K562 (cell line): Measurements from ENCODE around the gene WDR70. TPM values are rescaled to one million over a fixed set of nuclear protein-coding genes. Genes with fewer than 3 reads are reported as not detected.

Experiments
- ATAC-seq: fragments of 200-7000 bp; cut with Tn5 transposase; 3 replicates; pipeline ENCODE4 v1.9.1; 2020; ENCODE audit warnings: moderate library complexity
- BruUV-seq: library from RNA; stranded (reverse); fragments of 400-500 nt; replicated peaks from 2 replicates; lab custom pipeline; 2021; lab: Mats Ljungman, UMichigan
- CTCF ChIA-PET: fragments of 300-600 bp; formaldehyde crosslinking; extraction: SDS; loops from one replicate; lab custom pipeline; 2021; ENCODE audit warnings: low intra/inter-chr PET ratio; lab: Yijun Ruan, JAX
- POLR2A ChIA-PET: fragments of 300-600, 350-650 bp; sonication (Branson Sonifier 250); formaldehyde crosslinking; extraction: SDS; loops from one replicate; lab custom pipeline; 2021; ENCODE audit warnings: antibody characterized with exemption, inconsistent platforms; lab: Yijun Ruan, JAX
- DNase-seq, 4 experiments: peaks; one replicate each; pipeline versions ENCODE4 v3.0.0 to v3.0.0-alpha.2; 2011 to 2018; ENCODE audit warnings: low spot score in 3 of 4, mixed read lengths in 3 of 4; ENCODE audit errors: extremely low read depth in 1 of 4
- FAIRE-seq: peaks from 2 replicates; lab custom pipeline; 2011; peaks lifted over from hg19 to GRCh38; lab: Jason Lieb, UNC
- H2AFZ ChIP-seq: 2 replicates; pipeline ENCODE4 v1.6.0; 2011; ENCODE audit warnings: low read depth, low read length, control low read depth, inconsistent platforms
- H3K27ac ChIP-seq: fragments of 200-600 bp; 3 replicates; pipeline ENCODE4 v1.8.0; 2011; ENCODE audit warnings: low read depth, mild to moderate bottlenecking, control low read depth, inconsistent platforms, low read length, moderate library complexity, mixed read lengths; ENCODE audit errors: extremely low read depth
- H3K27me3 ChIP-seq, 2 experiments: fragments of 300-600 bp in 1 of 2; 2 replicates in 1 of 2; 3 replicates in 1 of 2; pipeline versions ENCODE4 v1.6.0 to v1.8.0; 2011; ENCODE audit warnings: inconsistent platforms in 2 of 2, low read length in 2 of 2, mild to moderate bottlenecking in 1 of 2, mixed read lengths in 1 of 2, moderate library complexity in 1 of 2; ENCODE audit not compliant: control insufficient read depth in 2 of 2, insufficient read depth in 2 of 2
- H3K36me3 ChIP-seq: fragments of 300-600 bp; 3 replicates; pipeline ENCODE4 v1.8.0; 2011; ENCODE audit warnings: mild to moderate bottlenecking, low read length, inconsistent platforms; ENCODE audit not compliant: control insufficient read depth, insufficient read depth
- H3K4me1 ChIP-seq, 2 experiments: fragments of 200-600 bp in 1 of 2; replicated peaks in 1 of 2; 2 replicates in 1 of 2; 3 replicates in 1 of 2; pipeline versions ENCODE4 v1.5.1 to v1.8.0; 2011; ENCODE audit warnings: inconsistent platforms in 2 of 2, low read length in 2 of 2, mild to moderate bottlenecking in 1 of 2, mixed read lengths in 1 of 2, moderate library complexity in 1 of 2; ENCODE audit not compliant: control insufficient read depth in 2 of 2, insufficient read depth in 2 of 2
- H3K4me2 ChIP-seq: 2 replicates; pipeline ENCODE4 v1.6.1; 2011; ENCODE audit warnings: low read length, control low read depth, inconsistent platforms, mixed read lengths; ENCODE audit not compliant: insufficient read depth
- H3K4me3 ChIP-seq: fragments of 200-600 bp; sonication (generic), shearing (Covaris generic); 2 replicates; pipeline ENCODE4 v1.5.1; 2016; ENCODE audit warnings: control low read depth, inconsistent platforms
- H3K79me2 ChIP-seq: fragments of 200-600 bp; 3 replicates; pipeline ENCODE4 v1.8.0; 2011; ENCODE audit warnings: low read length, inconsistent platforms; ENCODE audit not compliant: control insufficient read depth, insufficient read depth
- H3K9ac ChIP-seq, 2 experiments: 2 replicates each; pipeline versions ENCODE4 v1.6.0 to v1.6.1; 2011; ENCODE audit warnings: low read depth in 2 of 2, low read length in 2 of 2, control low read depth in 1 of 2, inconsistent platforms in 1 of 2, mild to moderate bottlenecking in 1 of 2, mixed read lengths in 1 of 2; ENCODE audit not compliant: insufficient read depth in 1 of 2
- H3K9me1 ChIP-seq: one replicate; pipeline ENCODE4 v1.6.0; 2011; ENCODE audit warnings: inconsistent platforms, mild to moderate bottlenecking, low read length, moderate library complexity; ENCODE audit not compliant: control insufficient read depth, insufficient read depth
- H3K9me3 ChIP-seq: replicated peaks from 2 replicates; pipeline ENCODE4 v1.5.1; 2011; ENCODE audit warnings: low read depth, low read length, inconsistent platforms; ENCODE audit not compliant: control insufficient read depth, insufficient read depth
- H4K20me1 ChIP-seq: replicated peaks from 2 replicates; pipeline ENCODE4 v1.6.1; 2011; ENCODE audit warnings: low read length, inconsistent platforms, mixed read lengths; ENCODE audit not compliant: control insufficient read depth, insufficient read depth
- EGR1 ChIP-seq: fragments of 450-650 bp; conservative IDR thresholded peaks from 2 replicates; pipeline ENCODE4 v1.6.1; 2017; ENCODE audit warnings: mild to moderate bottlenecking
- GABPA ChIP-seq: fragments of 200-800 bp; sonication (Bioruptor generic); conservative IDR thresholded peaks from 2 replicates; pipeline ENCODE4 v1.6.1; 2016; ENCODE audit warnings: low read depth, missing genetic modification characterization, missing compliant biosample characterization
- GATAD2B ChIP-seq: fragments of 450-650 bp; IDR thresholded peaks from 2 replicates; pipeline ENCODE4 v1.6.1; 2017; ENCODE audit warnings: mild to moderate bottlenecking, borderline replicate concordance
- JUND ChIP-seq, 2 experiments: IDR thresholded peaks; 2 replicates in 1 of 2; 3 replicates in 1 of 2; pipeline ENCODE4 v1.6.1; 2011; ENCODE audit warnings: borderline replicate concordance in 2 of 2, low read depth in 2 of 2, low read length in 2 of 2, improper control_type of control experiment in 1 of 2, missing biosample characterization in 1 of 2, missing genetic modification characterization in 1 of 2, missing genetic modification reagents in 1 of 2
- NBN ChIP-seq: fragments of 450-650 bp; IDR thresholded peaks from 2 replicates; pipeline ENCODE4 v1.6.1; 2016; ENCODE audit warnings: low read depth, mild to moderate bottlenecking
- NFRKB ChIP-seq: fragments of 450-650 bp; IDR thresholded peaks from 2 replicates; pipeline ENCODE4 v1.6.1; 2016; ENCODE audit warnings: low read depth
- NR1H2 ChIP-seq: sonication (generic); formaldehyde crosslinking; IDR thresholded peaks from 2 replicates; pipeline ENCODE4 v1.4.0; 2020; ENCODE audit warnings: mild to moderate bottlenecking, missing genetic modification reagents
- OTX1 ChIP-seq: fragments of 450-650 bp; formaldehyde crosslinking; IDR thresholded peaks from 2 replicates; pipeline ENCODE4 v1.4.0; 2022; ENCODE audit warnings: mild to moderate bottlenecking
- SIX5 ChIP-seq, 2 experiments: IDR thresholded peaks; 2 replicates each; pipeline ENCODE4 v1.6.1; 2011; ENCODE audit warnings: low read length in 2 of 2, borderline replicate concordance in 1 of 2, low read depth in 1 of 2, mild to moderate bottlenecking in 1 of 2, moderate library complexity in 1 of 2; ENCODE audit not compliant: insufficient read depth in 1 of 2
- XRCC4 ChIP-seq: IDR thresholded peaks from one replicate; pipeline ENCODE4 v1.6.1; 2011; ENCODE audit not compliant: insufficient read depth, insufficient read length; ENCODE audit errors: extremely low read depth
- ZNF143 ChIP-seq: sonication (generic); formaldehyde crosslinking; IDR thresholded peaks from 2 replicates; pipeline ENCODE4 v1.9.0; 2022; ENCODE audit warnings: mild to moderate bottlenecking, missing genetic modification reagents
- ZNF583 ChIP-seq: fragments of 250-450 bp; sonication (Bioruptor Pico); IDR thresholded peaks from 2 replicates; pipeline ENCODE4 v1.4.0; 2020
- WGBS: fragments of 100-300 bp; shearing (Covaris generic); methylation state at CpG from one replicate; pipeline ENCODE4 v1.1.6; 2016; ENCODE audit warnings: low coverage, mixed read lengths; ENCODE audit not compliant: insufficient coverage; ENCODE audit errors: missing lambda C conversion rate; 5-methylcytosine and 5-hydroxymethylcytosine counted together
- in situ Hi-C: fragments of 300-500 bp; cut with MboI; formaldehyde crosslinking; loops from 4 replicates; pipeline ENCODE4 v1.15.0; 2018; ENCODE audit warnings: inconsistent platforms, mixed read lengths
- intact Hi-C: fragments of 100-400 bp; cut with micrococcal nuclease; formaldehyde crosslinking; loops from 2 replicates; pipeline ENCODE4 v1.14.2; 2022
- polyA plus RNA-seq, 8 experiments: library from polyadenylated mRNA; depleted of rRNA in 4 of 8; stranded (reverse) in 5 of 8; unstranded in 3 of 8; fragments of >200 nt; fragmentation: Nextera tagmentation in 2 of 8; fragmentation: Illumina TruSeq in 1 of 8; extraction: Ambion mirVana in 2 of 8; extraction: Trizol in 1 of 8; gene quantifications; 2 replicates each; pipeline versions ENCODE4 v1.2.1 to v1.2.3, GENCODE V29; 2011 to 2014; ENCODE audit warnings: inconsistent platforms in 1 of 8, missing spikeins in 1 of 8
- total RNA-seq, 7 experiments: library from RNA; depleted of rRNA in 6 of 7; stranded (reverse); fragments of >200 nt in 6 of 7; fragmentation: Illumina TruSeq in 2 of 7; extraction: Trizol in 2 of 7; gene quantifications; 2 replicates each; pipeline versions ENCODE4 v1.2.1 to v1.2.3, GENCODE V29; 2011 to 2021; ENCODE audit warnings: low replicate concordance in 1 of 7
- TF ChIP-seq, protein P1 (sequence below): fragments of 450-650 bp; IDR thresholded peaks from 2 replicates; pipeline ENCODE4 v1.6.1; 2016; ENCODE audit warnings: borderline replicate concordance

Gene WDR70
- total and polyA plus RNA-seq, 9 of the 15 experiments (the other 6 are each of a cell fraction or from before 2014, with no cell fraction given): 16.8 to 46.6 (median 38.8) TPM

DNA sequence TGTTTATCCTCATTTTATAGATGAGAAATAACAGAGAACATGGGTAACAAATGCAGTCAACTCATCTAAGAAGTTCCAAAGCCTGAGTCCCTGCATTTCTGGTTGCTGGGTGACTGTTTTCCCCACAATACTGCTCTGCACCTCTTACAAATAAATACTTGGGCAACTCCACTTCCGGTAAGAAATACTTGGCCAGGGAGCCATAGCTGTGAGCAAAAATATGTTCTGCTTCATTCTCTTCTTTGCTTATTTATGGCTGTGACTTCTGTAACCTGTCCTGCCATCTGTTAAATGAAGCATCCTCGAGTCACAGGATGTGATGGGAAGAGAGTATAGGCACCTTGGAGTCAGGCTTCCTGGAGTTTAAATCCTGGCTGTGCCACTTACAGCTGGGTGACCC is 410.9 kb downstream of the WDR70 start (continued):
- no peak for TF ChIP-seq SIX5 (IDR thresholded peaks at IDR 0.05; ENCODE audit: borderline replicate concordance in 1 of 2, insufficient read depth in 1 of 2, low read depth in 1 of 2, low read length in 2 of 2)

DNA sequence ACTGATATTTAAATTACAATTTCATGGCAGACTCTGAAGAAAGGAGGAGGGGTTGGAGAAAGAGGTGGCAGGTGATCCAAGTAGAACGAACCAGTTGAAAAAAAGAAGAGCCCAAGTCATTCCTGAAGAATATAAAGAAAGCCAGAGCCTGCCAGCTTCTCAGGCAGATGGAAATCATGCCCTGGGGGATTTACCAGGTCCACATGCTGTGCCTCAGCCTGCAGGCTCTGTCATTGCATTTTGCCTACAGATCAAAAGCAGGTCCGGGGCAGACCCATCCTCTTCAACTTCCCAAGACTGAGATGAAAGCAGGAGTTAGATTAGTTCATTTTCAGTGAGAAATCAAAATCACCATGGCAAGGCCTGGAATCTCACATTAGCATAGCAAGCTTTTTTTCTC is 412.2 kb downstream of the WDR70 start:
- CTCF ChIA-PET: no interaction called here
- DNase-seq (no peak), ATAC-seq (no peak), FAIRE-seq (no peak)
- Histone ChIP-seq H3K4me2 (no peak overlapping the region), H3K4me1 (no peaks in the 10 kb centered on the region), H3K27me3 (no peaks in the 10 kb centered on the region; a peak in 1 of 5 replicates), H3K9ac (no peak overlapping the region), H3K27ac (no peak overlapping the region), H3K9me3 (no peaks in the 10 kb centered on the region), H4K20me1 (no peaks in the 10 kb centered on the region), H3K4me3 (no peak overlapping the region), H2AFZ (no peak overlapping the region), H3K79me2 (no peaks in the 10 kb centered on the region)
- WGBS: 0% methylated on average over 2 of the region's 2 CpGs
- BruUV-seq: no TSS peak
- TF ChIP-seq NFRKB: no peak
- no peak for TF ChIP-seq XRCC4
- TF ChIP-seq, protein P1, sequence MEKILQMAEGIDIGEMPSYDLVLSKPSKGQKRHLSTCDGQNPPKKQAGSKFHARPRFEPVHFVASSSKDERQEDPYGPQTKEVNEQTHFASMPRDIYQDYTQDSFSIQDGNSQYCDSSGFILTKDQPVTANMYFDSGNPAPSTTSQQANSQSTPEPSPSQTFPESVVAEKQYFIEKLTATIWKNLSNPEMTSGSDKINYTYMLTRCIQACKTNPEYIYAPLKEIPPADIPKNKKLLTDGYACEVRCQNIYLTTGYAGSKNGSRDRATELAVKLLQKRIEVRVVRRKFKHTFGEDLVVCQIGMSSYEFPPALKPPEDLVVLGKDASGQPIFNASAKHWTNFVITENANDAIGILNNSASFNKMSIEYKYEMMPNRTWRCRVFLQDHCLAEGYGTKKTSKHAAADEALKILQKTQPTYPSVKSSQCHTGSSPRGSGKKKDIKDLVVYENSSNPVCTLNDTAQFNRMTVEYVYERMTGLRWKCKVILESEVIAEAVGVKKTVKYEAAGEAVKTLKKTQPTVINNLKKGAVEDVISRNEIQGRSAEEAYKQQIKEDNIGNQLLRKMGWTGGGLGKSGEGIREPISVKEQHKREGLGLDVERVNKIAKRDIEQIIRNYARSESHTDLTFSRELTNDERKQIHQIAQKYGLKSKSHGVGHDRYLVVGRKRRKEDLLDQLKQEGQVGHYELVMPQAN: no peak
- TF ChIP-seq GATAD2B: no peak
- no peak for TF ChIP-seq OTX1 (CRISPR knock-in tag)
- TF ChIP-seq JUND (IDR thresholded peaks at IDR 0.05; ENCODE audit: borderline replicate concordance, low read depth, low read length): no peak
- no peak for TF ChIP-seq JUND (tag; IDR thresholded peaks at IDR 0.05; ENCODE audit: borderline replicate concordance, low read depth, low read length)
- TF ChIP-seq ZNF583 (CRISPR knock-in tag): no peak
- no peak for TF ChIP-seq NR1H2
- no peak for TF ChIP-seq ZNF143 (CRISPR knock-in tag)
- TF ChIP-seq NBN: no peak
- no peak for TF ChIP-seq EGR1
- TF ChIP-seq GABPA (tag): no peak
- TF ChIP-seq, all 486 proteins: peak for 0
- intact Hi-C loops: no loop called here
- POLR2A ChIA-PET: interaction anchor here (0.7 to 0.9 kb wide), 2 partner anchors 9 to 11 kb away, joined by 3 to 4 read pairs; no protein-coding TSS in a partner anchor
- in situ Hi-C loops: no loop called here
- Histone ChIP-seq H3K9me1 (no peaks in the 10 kb centered on the region), H3K36me3 (no peaks in the 10 kb centered on the region)
